GM06990 (cell line): ENCODE measurements around the gene MT1E.

Experiments used
- DNase-seq: peaks from one replicate; pipeline ENCODE4 v3.0.0-alpha.2; 2011; ENCODE audit not compliant: insufficient read length; ENCODE audit errors: extremely low read depth
- H3K27me3 ChIP-seq: replicated peaks from 2 replicates; pipeline ENCODE4 v1.6.0; 2011; ENCODE audit warnings: low read length; ENCODE audit not compliant: control insufficient read depth, insufficient read depth
- H3K36me3 ChIP-seq: 2 replicates; pipeline ENCODE4 v1.5.1; 2011; ENCODE audit warnings: low read length; ENCODE audit not compliant: control insufficient read depth, insufficient read depth
- H3K4me3 ChIP-seq: replicated peaks from 2 replicates; pipeline ENCODE4 v1.5.1; 2011; ENCODE audit warnings: low read depth, mild to moderate bottlenecking, control low read depth, low read length
- TF ChIP-seq, protein P1 (sequence below): IDR thresholded peaks from 2 replicates; pipeline ENCODE4 v1.5.1; 2011; ENCODE audit warnings: low read length, control low read depth, mild to moderate bottlenecking, inconsistent platforms; ENCODE audit not compliant: insufficient read depth, poor library complexity, severe bottlenecking

The MT1E gene

DNA sequence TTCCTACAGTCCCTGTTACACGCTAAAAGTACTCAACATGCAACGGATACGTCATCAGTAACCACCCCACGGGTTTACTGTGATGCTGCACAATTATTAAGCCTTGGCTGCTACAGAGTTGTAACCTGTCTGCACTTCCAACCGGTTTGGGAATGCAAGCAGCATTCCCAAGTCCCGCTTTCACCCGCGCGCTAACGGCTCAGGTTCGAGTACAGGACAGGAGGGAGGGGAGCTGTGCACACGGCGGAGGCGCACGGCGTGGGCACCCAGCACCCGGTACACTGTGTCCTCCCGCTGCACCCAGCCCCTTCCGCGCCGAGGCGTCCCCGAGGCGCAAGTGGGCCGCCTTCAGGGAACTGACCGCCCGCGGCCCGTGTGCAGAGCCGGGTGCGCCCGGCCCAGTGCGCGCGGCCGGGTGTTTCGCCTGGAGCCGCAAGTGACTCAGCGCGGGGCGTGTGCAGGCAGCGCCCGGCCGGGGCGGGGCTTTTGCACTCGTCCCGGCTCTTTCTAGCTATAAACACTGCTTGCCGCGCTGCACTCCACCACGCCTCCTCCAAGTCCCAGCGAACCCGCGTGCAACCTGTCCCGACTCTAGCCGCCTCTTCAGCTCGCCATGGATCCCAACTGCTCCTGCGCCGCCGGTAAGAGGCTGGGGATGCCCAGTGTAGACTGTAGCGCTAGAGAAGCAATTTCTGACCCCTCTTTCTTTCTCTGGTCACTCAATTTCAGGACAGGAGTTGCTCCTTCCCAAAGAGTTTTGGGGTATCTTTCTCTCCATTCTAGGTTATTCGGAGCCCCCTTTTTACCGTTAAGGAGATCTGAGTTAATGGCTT lies 17.3 kb upstream of the MT1E start, which contains the start of gene MT2A:
MT2A (plus strand) TSS at position 542 of the 833 bp plus-strand sequence; CDS start at position 614, 72 bp downstream.
- peak within 1 kb of the TSS; percentile 69 for H3K4me3 ChIP-seq
- TF ChIP-seq, protein P1, sequence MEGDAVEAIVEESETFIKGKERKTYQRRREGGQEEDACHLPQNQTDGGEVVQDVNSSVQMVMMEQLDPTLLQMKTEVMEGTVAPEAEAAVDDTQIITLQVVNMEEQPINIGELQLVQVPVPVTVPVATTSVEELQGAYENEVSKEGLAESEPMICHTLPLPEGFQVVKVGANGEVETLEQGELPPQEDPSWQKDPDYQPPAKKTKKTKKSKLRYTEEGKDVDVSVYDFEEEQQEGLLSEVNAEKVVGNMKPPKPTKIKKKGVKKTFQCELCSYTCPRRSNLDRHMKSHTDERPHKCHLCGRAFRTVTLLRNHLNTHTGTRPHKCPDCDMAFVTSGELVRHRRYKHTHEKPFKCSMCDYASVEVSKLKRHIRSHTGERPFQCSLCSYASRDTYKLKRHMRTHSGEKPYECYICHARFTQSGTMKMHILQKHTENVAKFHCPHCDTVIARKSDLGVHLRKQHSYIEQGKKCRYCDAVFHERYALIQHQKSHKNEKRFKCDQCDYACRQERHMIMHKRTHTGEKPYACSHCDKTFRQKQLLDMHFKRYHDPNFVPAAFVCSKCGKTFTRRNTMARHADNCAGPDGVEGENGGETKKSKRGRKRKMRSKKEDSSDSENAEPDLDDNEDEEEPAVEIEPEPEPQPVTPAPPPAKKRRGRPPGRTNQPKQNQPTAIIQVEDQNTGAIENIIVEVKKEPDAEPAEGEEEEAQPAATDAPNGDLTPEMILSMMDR: no peak
- no peaks in the 10 kb centered on the region for H3K36me3 ChIP-seq
- no peaks in the 10 kb centered on the region for H3K27me3 ChIP-seq
- DNase-seq: peak; percentile 93

DNA sequence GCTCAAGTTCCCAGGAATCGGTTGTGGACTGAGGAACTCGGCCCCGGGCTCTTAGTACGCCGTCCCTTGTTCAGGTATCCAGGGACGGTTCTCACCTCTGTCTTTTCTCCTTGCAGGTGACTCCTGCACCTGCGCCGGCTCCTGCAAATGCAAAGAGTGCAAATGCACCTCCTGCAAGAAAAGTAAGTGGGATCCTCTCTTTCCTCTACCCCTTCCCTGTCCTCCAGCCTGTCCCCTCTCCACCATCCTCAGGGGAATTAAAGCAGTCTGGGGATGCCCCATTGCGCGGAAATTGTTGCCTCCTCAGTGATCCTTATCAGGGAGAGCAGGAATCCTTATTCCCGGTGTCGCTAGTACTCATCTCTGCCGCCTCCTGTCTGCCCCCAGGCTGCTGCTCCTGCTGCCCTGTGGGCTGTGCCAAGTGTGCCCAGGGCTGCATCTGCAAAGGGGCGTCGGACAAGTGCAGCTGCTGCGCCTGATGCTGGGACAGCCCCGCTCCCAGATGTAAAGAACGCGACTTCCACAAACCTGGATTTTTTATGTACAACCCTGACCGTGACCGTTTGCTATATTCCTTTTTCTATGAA lies 16.6 kb upstream of the MT1E start:
- H3K36me3 ChIP-seq: no peaks in the 10 kb centered on the region
- TF ChIP-seq, protein P1: no peak
- no peak for DNase-seq
- H3K27me3 ChIP-seq: no peaks in the 10 kb centered on the region
- peak overlapping the region; percentile 69 for H3K4me3 ChIP-seq

DNA sequence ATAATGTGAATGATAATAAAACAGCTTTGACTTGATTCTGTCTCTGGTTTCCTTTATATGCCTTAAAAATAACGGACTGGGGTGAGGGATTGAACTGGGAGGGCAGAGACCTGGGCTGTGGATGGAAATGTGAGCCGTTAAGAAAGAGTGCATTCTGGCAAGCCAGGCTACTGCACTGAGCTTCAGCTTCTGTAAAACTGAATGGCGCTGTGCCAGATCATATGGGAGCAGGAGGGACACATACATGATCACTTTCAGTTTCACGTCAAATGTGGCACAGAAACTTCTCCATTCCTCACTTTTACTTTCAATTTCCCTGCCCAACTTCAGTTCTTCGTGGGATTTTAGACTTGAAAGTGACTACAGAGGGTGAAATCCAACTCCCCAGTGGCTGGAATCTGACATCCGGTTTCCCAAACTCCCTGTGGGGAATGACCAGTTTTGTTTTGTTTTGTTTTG lies 16.1 kb upstream of the MT1E start:
- Histone ChIP-seq H3K36me3 (no peaks in the 10 kb centered on the region), H3K4me3 (peak overlapping the region; percentile 69), H3K27me3 (no peaks in the 10 kb centered on the region)
- TF ChIP-seq, protein P1: no peak
- DNase-seq: peak; percentile 73

DNA sequence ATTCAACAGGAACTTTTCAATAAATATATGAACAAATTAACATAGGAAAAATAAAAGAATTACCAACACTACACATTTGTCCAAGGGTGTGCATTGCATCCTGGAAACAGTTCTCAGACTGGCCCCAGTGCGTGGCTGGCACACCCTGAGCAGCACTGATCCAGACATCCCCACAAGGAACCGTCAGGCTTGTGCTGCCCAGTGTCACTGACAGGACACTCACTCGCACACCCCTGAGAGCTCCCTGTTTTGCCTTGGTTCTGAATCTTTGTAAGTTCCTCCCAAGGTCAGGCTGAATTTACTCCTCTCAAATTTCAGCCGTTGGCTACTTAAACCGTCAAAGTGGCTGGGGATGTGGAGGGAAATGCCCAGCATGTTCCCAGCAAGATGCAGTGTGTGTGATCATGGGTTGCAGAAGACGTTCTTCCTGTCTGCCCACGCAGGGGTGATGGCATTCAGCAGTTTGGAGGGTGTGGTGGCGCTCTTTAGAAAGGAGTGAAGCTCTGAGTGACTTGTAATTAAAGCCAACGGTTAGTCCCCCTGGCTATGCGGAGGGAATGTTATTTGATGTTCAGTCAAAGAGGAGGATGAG lies 15.5 kb upstream of the MT1E start:
- DNase-seq: no peak
- TF ChIP-seq, protein P1: no peak
- H3K4me3 ChIP-seq: no peak overlapping the region; the same call in 1 of the 2 replicates

DNA sequence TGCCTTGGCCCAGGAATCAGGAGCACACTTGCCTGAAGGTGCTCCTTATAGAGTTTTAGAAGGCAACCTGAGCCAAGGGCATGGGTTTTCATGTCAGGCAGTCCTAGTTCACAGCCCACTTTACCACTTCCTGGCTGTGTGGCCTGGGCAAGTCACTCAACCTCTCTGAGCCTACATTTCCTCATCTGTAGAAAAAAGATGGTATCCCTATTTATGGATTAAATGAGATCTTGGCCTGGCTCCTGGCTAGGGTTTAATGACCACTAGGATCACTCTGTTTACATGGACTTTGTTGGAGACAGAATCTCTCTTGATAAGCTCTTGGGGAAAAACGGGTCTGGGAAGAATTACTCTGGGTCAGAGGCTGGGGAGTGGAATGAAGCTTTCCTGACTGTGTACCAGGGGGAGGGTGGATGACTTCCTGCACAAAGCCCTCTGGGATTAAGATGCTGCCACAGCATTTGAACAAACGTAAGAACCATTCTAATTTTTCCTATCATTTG lies 14.9 kb upstream of the MT1E start:
- TF ChIP-seq, protein P1: no peak
- Histone ChIP-seq H3K4me3 (no peak overlapping the region), H3K27me3 (no peaks in the 10 kb centered on the region), H3K36me3 (no peaks in the 10 kb centered on the region)
- no peak for DNase-seq

More for the DNA sequence above, 15.5 kb upstream of the MT1E start:
- no peaks in the 10 kb centered on the region for H3K36me3 ChIP-seq
- H3K27me3 ChIP-seq: no peaks in the 10 kb centered on the region
